ENCODE measurements around the gene AATF.
"Not testable (repeated sequence)": the region's sequence is repeated elsewhere in the genome, so short reads cannot be mapped to it uniquely, and the experiment has no call there.

Gene AATF

DNA sequence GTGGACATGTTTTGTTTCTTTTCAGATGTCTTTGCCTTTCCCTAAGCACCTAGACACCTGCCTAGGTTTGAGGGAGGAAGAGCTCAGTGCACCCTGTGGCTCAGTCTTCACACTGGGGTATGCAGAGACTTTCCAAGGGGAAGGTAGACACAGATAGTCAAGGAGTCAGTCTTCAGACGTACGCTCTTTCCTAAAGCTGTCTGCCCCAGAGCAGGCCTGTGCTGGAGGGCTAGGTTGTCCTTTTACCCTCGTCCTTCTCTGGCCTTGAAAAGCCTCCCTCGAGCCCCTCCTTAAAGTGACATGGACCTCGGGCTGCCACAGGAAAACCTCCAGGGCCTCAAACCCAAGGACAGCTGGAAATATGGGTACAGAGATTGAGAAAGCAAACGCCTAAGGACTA lies 103.7 kb downstream of the AATF start:
- no peak for DNase-seq

GRCh38 chr17:37054894-37055293 lies 106.1 kb downstream of the AATF start:
- DNase-seq, result no peak

DNA sequence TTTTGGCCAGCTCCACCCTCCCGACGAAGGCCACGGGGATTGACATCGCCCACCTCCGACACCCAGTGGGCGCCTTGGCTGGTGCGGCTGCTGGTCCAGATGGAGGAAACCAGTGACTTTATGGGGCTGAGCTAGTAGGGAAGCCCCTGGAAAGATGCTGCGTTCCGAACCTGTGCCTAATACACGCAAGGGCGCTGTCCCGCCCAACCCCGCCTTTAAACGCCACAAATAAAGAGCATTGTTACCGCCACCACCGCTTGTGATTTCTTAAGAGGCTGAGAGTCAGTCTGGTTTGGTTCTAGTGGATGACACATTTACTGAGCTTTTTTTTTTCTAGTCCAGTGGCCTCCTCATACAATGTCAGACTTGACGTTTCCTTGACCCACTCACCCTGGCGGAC lies 107.9 kb downstream of the AATF start:
- DNase-seq, result no peak

DNA sequence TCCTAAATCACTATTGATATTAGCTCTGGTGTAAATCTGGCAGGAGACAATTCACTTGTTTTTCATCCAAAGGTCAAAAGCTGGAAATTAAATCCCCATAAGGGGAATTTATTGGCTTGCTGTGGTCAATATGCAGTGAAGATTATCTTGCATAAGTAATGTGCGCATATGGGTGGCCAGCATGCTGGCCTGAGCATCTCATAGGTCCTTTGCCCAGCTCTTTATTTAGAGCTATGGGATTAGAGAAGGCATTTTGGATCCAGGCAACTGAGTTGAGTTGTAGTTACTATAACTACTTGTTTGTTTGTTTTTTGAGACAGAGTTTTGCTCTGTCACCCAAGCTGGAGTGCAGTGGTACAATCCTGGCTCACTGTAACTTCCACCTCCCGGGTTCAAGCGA lies 110.7 kb downstream of the AATF start:
- no peak for DNase-seq

DNA sequence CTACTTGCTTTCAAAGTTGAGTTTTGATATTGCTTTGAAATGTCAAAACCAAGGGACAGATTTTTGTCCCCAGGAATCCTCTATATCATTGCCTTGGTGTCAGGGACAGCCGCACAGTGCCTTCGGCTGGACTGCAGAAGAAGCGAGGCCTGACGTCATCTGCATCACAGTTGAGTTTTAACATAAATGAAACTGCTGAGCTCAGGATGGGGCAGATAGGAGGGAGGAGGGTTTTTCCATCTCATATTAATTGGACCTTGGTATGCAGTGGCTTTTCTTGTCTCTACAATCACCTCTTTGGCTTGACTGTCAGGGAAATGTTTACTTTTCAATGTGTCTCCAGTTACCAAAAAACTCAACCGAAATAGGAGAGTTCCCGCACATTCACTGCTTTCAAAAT lies 111.3 kb downstream of the AATF start:
- DNase-seq, result no peak

DNA sequence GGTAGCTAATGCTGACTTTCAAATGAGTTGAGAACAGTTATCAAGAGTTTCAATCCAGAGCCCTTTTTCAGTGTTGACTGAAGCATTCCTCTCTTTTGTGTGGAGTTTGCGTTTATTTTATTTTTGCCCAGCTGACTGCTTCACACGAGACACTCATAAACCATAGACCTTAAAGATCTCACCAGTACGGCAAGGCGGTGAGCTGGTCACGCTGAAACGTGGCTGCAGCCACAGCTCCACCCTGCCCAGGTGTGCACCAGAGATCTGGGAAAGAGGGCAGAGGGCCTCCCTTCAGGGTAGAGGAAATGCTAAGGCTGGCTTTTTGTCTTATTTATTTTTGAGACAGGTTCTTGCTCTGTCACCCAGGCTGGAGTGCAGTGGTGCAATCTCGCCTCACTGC lies 112.2 kb downstream of the AATF start:
- no peak for DNase-seq

GRCh38 chr17:37062021-37062420 lies 113.3 kb downstream of the AATF start:
- no peak for DNase-seq

- DNase-seq, result no peak
Observed at GRCh38 chr17:37064206-37064605, 115.5 kb downstream of the AATF start.

DNA sequence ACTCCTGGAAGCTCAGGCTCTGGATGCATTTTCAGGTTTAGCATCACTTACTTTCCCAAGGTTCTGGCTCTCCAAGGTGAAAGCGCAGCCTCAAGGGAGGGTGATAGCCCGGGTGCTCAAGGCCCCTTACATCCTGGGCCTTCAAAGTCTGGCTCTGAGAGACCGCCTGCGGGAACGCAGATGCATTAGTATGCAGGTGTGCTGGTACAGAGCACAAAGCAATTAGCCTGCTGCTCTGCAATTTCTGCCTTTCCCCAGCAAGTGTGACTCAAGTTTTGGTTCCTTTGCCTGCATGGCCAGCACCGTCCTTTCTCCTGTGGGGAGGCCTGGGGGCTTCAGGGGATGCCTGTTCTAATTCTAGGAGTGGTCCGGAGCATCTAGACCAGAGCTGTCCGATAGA lies 116.2 kb downstream of the AATF start:
- no peak for DNase-seq

DNA sequence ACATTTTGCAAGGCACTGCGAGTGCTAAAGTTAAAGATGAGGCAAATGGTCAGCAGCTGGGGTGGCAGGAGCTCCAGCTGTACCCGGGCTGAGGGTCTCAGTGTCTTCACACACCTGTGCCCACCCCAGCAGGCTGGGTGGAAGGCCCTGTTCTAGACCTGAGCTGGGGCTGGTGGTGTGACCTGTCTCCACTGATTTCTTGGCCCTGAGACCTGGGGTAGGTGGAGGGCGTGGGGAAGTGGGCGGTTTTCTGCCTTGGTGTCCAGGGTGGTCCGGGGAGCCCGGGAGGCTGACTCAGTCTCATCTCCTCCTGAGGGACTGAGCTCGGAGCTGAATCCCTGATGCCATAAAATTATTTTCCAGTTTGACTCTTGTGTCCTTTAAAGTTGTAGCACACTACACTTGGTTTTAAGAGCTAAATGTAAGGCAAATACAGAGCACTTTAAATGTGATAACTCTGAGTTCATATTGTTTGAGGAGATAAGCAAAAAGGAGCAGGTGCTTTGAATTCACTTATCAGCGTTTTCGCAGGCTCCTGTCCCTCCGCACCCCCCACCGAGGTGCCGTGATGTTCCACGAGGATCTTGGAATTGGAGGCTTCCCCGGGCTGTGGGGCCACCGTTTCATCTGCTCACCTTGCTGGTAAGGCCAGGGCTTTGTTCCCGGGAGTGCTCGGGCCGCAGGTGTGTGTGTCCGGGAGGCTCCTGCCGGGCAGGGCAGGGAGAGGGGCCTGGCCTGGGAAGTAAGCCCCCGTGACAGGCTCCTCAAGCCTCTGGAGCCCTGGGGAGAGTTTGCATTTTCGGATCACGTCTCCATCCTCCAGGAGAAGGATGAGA lies 117.0 kb downstream of the AATF start:
- DNase-seq, result no peak

DNA sequence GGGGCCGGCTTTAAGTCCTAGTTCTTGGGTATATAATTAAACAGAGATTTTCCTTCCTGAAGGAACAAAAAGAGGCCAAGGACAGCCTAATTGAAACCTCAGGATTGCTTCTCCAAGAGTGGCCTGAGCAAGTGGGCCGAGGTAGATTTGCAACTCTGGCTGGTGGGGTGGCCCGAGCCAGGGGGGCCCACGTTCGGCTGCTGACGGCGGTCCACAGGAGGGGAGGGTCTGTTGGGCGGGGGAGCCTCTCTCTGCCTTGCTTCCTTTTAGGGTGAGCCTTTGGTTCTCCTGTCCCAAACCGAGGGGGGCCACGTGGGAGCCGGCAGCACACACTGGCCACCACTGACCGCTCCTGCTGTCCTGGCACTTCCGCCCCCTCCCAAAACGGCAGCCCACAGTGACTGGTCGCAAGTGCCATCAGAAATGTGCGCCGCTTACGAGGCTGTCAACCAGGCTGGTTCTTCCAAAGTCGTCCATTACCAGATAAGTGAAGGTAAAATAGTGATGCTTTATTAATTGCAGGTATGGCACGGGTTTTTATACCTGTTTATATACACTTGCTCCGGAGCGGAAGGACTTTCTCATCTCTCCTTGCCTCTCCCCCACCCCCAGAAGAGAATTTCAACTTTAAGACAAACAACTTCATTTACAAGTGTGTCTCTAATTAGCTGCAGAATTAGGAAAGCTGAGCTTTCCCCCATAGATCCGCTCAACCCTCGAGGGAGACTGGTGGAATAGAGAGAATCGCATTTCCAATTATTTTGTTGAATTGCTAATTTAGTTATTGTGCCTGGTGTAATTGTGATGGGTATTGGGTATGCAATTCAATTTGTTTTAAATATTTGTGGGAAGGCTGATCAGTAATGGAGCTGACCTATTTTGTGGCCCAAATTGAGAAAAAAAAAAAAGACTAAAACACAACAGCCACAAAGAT lies 117.8 kb downstream of the AATF start:
- no peak for DNase-seq

DNA sequence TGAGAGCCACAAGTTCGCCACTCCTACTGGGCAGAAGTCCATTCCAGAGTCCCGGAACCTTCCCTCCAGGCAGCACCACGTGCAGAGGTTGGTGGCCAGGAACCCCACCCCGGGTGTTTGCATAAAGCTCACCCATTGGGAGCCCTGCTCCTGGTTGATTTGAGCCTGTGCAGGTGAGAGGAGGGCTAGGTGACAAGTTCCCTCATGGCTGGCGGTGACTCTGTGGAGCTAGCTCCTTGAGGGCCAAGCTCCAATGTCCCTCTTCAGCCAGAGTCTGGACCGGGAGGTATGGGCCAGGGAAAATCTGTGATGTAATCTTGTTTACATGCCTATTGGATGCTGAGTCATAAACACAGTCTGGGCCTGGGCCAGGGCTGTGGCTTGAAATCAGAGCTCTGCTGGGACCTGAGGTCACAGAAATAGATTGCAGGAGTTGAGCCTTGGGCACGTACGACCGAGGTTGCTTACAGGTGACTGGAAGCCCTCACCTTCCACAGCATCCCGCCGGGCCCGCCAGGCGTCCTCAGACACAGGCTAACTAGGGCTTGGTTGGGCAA lies 118.9 kb downstream of the AATF start:
- DNase-seq, result no peak

DNA sequence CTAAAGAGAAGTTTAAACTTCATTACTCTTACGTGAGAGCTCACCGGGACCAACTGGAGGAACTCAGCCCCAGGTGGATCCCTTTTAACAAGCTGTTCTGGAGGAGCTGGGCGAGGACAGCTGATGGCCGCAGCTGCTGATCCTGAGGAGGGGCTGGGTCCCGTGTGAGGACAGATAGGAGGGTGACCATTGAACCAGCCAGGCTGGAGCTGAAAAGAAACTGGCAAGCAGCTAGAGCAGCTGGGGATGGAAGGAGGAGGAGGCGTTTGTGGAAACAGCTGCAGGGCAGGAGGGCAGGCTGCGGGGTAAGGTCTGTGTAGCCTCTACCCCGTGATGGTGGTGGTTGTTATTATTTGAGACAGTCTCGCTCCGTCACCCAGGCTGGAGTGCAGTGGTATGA lies 119.5 kb downstream of the AATF start:
- DNase-seq, result no peak

- no peak for DNase-seq
Observed at GRCh38 chr17:37069087-37069486, 120.3 kb downstream of the AATF start.

- DNase-seq, result not testable (repeated sequence)
Observed at GRCh38 chr17:37073464-37073863, 124.7 kb downstream of the AATF start.

DNA sequence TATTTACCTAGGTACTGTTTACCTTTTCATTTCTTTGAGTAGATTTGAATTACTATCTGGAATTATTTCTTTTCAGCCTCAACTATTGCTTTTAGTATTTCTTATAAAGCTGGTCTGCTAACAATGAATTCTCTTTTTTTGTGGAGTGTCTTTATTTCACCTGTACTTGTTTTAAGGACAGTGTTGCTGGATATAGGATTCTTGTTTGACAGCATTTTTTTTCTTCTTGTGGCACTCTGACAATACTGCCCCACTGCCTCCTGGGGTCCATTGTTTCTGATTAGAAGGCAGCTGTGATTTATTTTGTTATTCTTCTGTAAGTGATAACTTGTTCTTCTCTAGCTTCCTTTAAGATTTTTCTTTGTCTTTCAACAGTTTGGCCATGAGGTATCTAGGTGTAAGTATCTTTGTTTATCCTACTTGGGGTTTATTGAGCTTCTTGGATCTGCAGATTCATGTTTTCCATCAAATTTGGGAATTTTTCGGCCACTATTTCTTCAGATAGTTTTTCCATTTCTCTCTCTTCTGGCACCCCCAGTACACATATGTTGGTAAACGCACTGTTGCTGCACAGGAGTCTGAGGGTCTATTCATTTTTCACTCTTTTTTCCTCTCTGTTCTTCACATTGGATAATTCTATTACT lies 130.4 kb downstream of the AATF start:
- DNase-seq, result no peak

- DNase-seq, result no peak
Observed at GRCh38 chr17:37079735-37080134, 131.0 kb downstream of the AATF start.

- no peak for DNase-seq
Observed at GRCh38 chr17:37081287-37081686, 132.5 kb downstream of the AATF start.

DNA sequence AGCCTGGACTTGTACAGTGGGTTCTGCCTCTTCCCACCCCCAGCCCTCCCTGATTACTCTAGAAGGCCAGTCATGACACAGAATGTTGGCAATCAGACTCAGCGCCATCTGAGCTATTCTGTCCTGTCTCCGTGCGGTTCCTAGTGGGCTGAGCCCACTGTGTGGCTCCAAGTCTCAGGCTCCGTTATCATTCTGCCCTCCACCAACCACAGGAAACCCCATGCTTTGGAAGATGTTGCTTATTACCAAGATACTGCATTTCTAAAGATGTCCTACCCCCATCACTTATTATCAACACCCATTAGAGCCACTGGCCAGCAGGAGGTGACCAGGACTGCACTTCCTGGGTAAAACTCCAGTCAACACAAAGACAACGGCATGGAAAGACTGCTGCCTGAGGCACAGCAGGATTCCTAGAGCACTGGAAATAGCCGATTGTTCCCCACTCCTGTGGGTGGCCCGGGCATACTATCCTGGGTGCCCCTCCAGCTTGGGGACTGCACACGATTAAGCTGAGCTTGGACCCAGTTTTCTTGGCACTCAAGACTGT lies 133.6 kb downstream of the AATF start:
- no peak for DNase-seq

- DNase-seq, result no peak
Observed at GRCh38 chr17:37082985-37083384, 134.2 kb downstream of the AATF start.

GRCh38 chr17:37083456-37083855 lies 134.7 kb downstream of the AATF start:
- no peak for DNase-seq

DNA sequence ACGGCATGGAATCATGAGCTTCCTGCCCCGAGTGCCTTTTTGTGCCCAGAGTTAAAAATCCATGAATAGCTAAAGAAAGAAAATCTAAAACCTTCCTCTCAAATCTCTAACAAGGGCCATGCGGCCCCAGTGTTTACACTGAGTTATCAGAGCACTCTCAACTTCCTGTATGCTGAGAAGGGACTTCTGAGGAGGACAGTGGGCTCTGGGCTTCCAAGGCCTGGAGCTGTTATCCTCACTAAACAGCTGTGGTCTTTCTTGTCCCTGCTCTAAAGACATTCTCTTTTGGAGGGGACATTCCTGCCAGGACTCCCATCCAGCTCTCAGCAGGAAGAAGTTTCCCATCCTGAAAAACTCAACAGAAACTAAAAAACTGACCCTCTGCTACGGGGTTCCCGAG lies 135.6 kb downstream of the AATF start:
- no peak for DNase-seq

DNA sequence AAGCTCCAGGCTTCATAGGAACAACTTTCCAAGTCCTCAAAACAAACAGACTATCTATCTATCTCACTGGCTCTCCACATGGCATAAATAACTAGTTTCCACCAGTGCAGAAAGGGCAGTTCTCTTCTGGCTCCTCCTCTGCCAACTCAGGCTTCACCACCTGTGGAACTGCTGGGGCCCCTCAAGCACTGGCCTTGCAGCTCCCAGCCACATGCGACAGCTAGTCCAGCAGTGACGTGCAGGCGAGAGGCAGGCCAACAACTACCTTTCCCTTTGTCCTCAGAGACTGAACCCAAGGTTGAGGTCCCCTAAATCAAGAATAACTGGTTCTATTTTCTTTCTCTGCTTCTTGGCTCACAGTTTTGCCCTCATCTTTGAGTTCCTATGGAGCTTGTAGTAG lies 137.6 kb downstream of the AATF start:
- DNase-seq, result no peak
